Left lung (tissue), 10 donors: ENCODE data around the gene KRT38. TPM values are rescaled to one million over a fixed set of nuclear protein-coding genes. Genes with fewer than 3 reads are reported as not detected.
A peak's percentile ranks its signal among the peaks of the same experiment; 100 is the strongest.

Experiments used
- ATAC-seq: fragments of 200-7000 bp; cut with Tn5 transposase; one replicate; pipeline ENCODE4 v1.9.1; 2020; ENCODE audit warnings: moderate library complexity
- DNase-seq, 4 donors: peaks; one replicate each; pipeline ENCODE4 v3.0.0-alpha.2; 2013 to 2020
- H3K27ac ChIP-seq, 2 donors: fragments of 200-600 bp; sonication (generic) in 1 of 2; one replicate each; pipeline versions ENCODE4 v1.5.0 to v1.8.0; 2020 to 2021
- H3K27me3 ChIP-seq, 2 donors: fragments of 200-600 bp; sonication (generic) in 1 of 2; one replicate each; pipeline versions ENCODE4 v1.5.0 to v1.8.0; 2020 to 2021
- H3K36me3 ChIP-seq, 2 donors: fragments of 200-600 bp; sonication (generic) in 1 of 2; one replicate each; pipeline versions ENCODE4 v1.5.0 to v1.8.0; 2020 to 2021
- H3K4me1 ChIP-seq, 2 donors: fragments of 200-600 bp; one replicate each; pipeline ENCODE4 v1.8.0; 2021
- H3K4me3 ChIP-seq, 2 donors: fragments of 200-600 bp; sonication (generic) in 1 of 2; one replicate each; pipeline versions ENCODE4 v1.5.0 to v1.8.0; 2020 to 2021; ENCODE audit warnings: mild to moderate bottlenecking in 1 of 2
- H3K9me3 ChIP-seq, 2 donors: fragments of 200-600 bp; sonication (generic) in 1 of 2; one replicate each; pipeline versions ENCODE4 v1.5.0 to v1.8.0; 2020 to 2021
- intact Hi-C, 2 donors: fragments of 100-400 bp; cut with DNase I; formaldehyde crosslinking; loops; one replicate each; pipeline versions ENCODE4 v1.11.2 to v1.14.2; 2022
- polyA plus RNA-seq, 6 donors: library from polyadenylated mRNA; unstranded; fragments of 120-200 nt; gene quantifications; one replicate each; pipeline ENCODE4 v1.2.1, GENCODE V29; 2013; ENCODE audit not compliant: insufficient read length in 6 of 6
- total RNA-seq, 2 donors: library from RNA; stranded (reverse); fragmentation: NEBNext Ultra II Directional; extraction: Animal tissue kit (Norgen Biotek cat#: 25700); gene quantifications; one replicate each; pipeline ENCODE4 v1.2.1, GENCODE V29; 2021
- TF ChIP-seq, protein P1 (sequence below), 2 donors: fragments of 200-600 bp; sonication (generic) in 1 of 2; IDR thresholded peaks; one replicate each; pipeline versions ENCODE4 v1.5.0 to v1.8.0; 2021; ENCODE audit warnings: antibody characterized with exemption in 2 of 2
- donor health status: DM: no; HTN: yes; CAD: no.
- donor health status: DM: no; HTN: no; CAD: no.

Gene KRT38
- total and polyA plus RNA-seq, 8 donors: not detected

- no peak for ATAC-seq
- Histone ChIP-seq H3K9me3 (no peaks in the 10 kb centered on the region), H3K4me1 (no peaks in the 10 kb centered on the region), H3K27ac (no peak overlapping the region), H3K27me3 (no peaks in the 10 kb centered on the region), H3K36me3 (no peaks in the 10 kb centered on the region), H3K4me3 (no peak overlapping the region)
- TF ChIP-seq, protein P1, sequence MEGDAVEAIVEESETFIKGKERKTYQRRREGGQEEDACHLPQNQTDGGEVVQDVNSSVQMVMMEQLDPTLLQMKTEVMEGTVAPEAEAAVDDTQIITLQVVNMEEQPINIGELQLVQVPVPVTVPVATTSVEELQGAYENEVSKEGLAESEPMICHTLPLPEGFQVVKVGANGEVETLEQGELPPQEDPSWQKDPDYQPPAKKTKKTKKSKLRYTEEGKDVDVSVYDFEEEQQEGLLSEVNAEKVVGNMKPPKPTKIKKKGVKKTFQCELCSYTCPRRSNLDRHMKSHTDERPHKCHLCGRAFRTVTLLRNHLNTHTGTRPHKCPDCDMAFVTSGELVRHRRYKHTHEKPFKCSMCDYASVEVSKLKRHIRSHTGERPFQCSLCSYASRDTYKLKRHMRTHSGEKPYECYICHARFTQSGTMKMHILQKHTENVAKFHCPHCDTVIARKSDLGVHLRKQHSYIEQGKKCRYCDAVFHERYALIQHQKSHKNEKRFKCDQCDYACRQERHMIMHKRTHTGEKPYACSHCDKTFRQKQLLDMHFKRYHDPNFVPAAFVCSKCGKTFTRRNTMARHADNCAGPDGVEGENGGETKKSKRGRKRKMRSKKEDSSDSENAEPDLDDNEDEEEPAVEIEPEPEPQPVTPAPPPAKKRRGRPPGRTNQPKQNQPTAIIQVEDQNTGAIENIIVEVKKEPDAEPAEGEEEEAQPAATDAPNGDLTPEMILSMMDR (IDR thresholded peaks at IDR 0.05): no peak
- intact Hi-C loops: no loop called here
- no peak for DNase-seq
Observed at GRCh38 chr17:41453066-41453465, 12.3 kb upstream of the KRT38 start.

DNA sequence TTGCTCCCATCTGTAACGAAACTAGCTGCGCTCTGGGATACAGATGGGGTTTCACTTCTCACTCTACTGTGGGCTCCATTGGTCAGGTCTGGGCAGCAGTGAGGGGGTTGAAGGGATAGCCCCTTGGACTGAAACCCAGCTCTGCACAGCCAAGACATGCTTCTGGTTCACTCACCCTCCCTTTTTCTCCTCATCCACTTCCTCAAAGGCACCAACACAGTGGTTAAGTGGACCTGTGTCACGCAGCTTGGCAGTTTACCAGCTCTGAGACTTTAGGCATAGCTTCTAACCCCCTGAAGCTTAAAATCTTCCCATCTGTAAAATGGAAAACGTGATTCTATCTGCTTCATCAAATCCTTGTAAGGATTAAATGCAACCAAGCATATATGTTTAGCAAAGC, 11.5 kb upstream of the KRT38 start:
- Histone ChIP-seq H3K36me3 (no peaks in the 10 kb centered on the region), H3K27me3 (peaks cover 0 to 3% of the 10 kb centered on the region in 2 donors), H3K27ac (no peak overlapping the region), H3K9me3 (no peaks in the 10 kb centered on the region), H3K4me3 (no peak overlapping the region), H3K4me1 (no peaks in the 10 kb centered on the region)
- no peak for ATAC-seq
- intact Hi-C loops: no loop called here
- TF ChIP-seq, protein P1 (IDR thresholded peaks at IDR 0.05): no peak
- no peak for DNase-seq

DNA sequence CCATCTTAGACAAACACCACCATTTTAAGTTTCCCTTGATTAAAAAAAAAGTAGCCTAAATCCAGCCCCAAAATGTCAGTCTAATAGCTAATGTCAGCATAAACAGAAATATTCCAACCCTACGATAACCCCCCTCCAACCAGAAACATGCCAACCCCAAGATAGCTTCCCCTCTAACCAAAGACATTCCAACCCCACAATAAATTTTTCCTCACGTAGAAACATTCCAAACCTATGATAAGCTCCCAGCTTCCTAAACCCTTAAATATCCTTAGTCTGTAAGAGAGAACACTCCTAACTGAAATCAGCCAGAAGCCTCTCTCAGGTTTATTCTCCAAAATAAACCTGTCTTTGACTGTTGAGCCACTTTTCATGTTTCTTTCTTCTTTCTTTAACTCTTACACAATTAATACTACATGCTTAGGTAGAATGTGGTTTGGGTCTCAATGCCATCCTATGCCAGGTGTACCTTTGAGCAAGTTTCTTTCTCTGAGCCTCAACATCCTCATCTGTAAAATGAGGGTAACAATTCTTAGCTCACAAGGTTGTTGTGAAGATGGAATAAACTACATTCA, 10.5 kb upstream of the KRT38 start:
- no peak for DNase-seq
- Histone ChIP-seq H3K4me3 (no peak overlapping the region), H3K9me3 (no peaks in the 10 kb centered on the region), H3K36me3 (no peaks in the 10 kb centered on the region), H3K27ac (no peak overlapping the region), H3K27me3 (peaks cover 0 to 3% of the 10 kb centered on the region in 2 donors), H3K4me1 (no peaks in the 10 kb centered on the region)
- intact Hi-C loops: no loop called here
- TF ChIP-seq, protein P1 (IDR thresholded peaks at IDR 0.05): no peak
- ATAC-seq: no peak

DNA sequence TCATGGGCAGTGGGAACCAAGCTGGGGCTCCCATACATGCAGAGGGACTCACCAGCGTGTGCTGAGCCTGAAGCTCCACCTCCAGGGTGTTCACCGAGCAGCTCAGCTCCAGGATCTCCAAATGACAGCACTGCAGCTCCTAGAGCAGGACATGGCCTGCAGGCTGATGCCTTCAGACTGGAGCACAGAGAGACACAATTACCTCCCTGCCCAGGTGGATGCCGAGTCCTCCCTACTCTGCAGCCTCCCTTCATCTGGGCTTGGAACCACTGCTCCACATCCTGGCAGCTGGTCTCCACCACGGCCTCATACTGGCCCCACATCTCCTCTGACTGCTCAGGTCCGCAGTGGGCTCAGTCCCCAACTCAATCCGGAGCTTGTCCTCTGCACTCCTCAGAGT, 8.2 kb upstream of the KRT38 start:
- Histone ChIP-seq H3K27me3 (peaks cover 0 to 8% of the 10 kb centered on the region in 2 donors), H3K9me3 (no peaks in the 10 kb centered on the region), H3K27ac (no peak overlapping the region), H3K36me3 (no peaks in the 10 kb centered on the region), H3K4me3 (no peak overlapping the region), H3K4me1 (no peaks in the 10 kb centered on the region)
- intact Hi-C loops: no loop called here
- TF ChIP-seq, protein P1 (IDR thresholded peaks at IDR 0.05): no peak
- ATAC-seq (no peak), DNase-seq (no peak)

- Histone ChIP-seq H3K27ac (no peak overlapping the region), H3K9me3 (no peaks in the 10 kb centered on the region), H3K4me3 (no peak overlapping the region), H3K4me1 (no peaks in the 10 kb centered on the region), H3K27me3 (peaks cover 0 to 13% of the 10 kb centered on the region in 2 donors), H3K36me3 (no peaks in the 10 kb centered on the region)
- ATAC-seq: peak; percentile 19
- DNase-seq: no peak
- intact Hi-C loops: no loop called here
- TF ChIP-seq, protein P1 (IDR thresholded peaks at IDR 0.05): no peak
Observed at GRCh38 chr17:41448506-41448905, 7.7 kb upstream of the KRT38 start.
